IPS DF 6.9 (cell line): ENCODE results near the gene OR10H3.
"Not testable (repeated sequence)": the region's sequence is repeated elsewhere in the genome, so short reads cannot be mapped to it uniquely, and the experiment has no call there.

Experiments used
- DNase-seq: peaks from one replicate; pipeline ENCODE4 v3.0.0-alpha.2; 2013; ENCODE audit warnings: low read depth, low spot score
- H3K27ac ChIP-seq: one replicate; pipeline ENCODE4 v1.5.1; 2013; ENCODE audit warnings: low read length, control low read depth
- H3K27me3 ChIP-seq: 2 replicates; pipeline ENCODE4 v1.6.1; 2013; ENCODE audit warnings: mild to moderate bottlenecking, low read length; ENCODE audit not compliant: control insufficient read depth, insufficient read depth
- H3K36me3 ChIP-seq: 2 replicates; pipeline ENCODE4 v1.6.1; 2013; ENCODE audit warnings: low read length; ENCODE audit not compliant: control insufficient read depth, insufficient read depth
- H3K4me1 ChIP-seq: 2 replicates; pipeline ENCODE4 v1.6.1; 2013; ENCODE audit warnings: low read length; ENCODE audit not compliant: control insufficient read depth, insufficient read depth
- H3K4me3 ChIP-seq: 2 replicates; pipeline ENCODE4 v1.5.1; 2013; ENCODE audit warnings: mild to moderate bottlenecking, low read length
- H3K9me3 ChIP-seq: 2 replicates; pipeline ENCODE4 v1.6.1; 2013; ENCODE audit warnings: low read length, inconsistent platforms; ENCODE audit not compliant: control insufficient read depth, insufficient read depth
- WGBS: extraction: QIAGEN DNeasy Blood & Tissue Kit; methylation state at CpG from one replicate; pipeline ENCODE4 v1.1.7; 2013; ENCODE audit warnings: mixed read lengths, missing lambda C conversion rate; ENCODE audit not compliant: insufficient read length, insufficient coverage; 5-methylcytosine and 5-hydroxymethylcytosine counted together

Gene OR10H3

GRCh38 chr19:15732388-15732787 is 5.4 kb upstream of the OR10H3 start:
- H3K27me3 ChIP-seq = no peaks in the 10 kb centered on the region
- H3K4me3 ChIP-seq = no peak overlapping the region
- WGBS = no CpG with 5 or more reads among the region's 1 CpG
- no peak for DNase-seq
- peaks cover 18% of the 10 kb centered on the region for H3K9me3 ChIP-seq
- no peak overlapping the region for H3K27ac ChIP-seq
- no peaks in the 10 kb centered on the region for H3K4me1 ChIP-seq
- no peaks in the 10 kb centered on the region for H3K36me3 ChIP-seq

GRCh38 chr19:15733895-15734294 is 3.9 kb upstream of the OR10H3 start:
- no peak for DNase-seq
- H3K4me3 ChIP-seq = no peak overlapping the region
- H3K9me3 ChIP-seq = peaks cover 14% of the 10 kb centered on the region
- H3K27ac ChIP-seq = no peak overlapping the region
- WGBS = no CpG with 5 or more reads among the region's 6 CpGs
- H3K27me3 ChIP-seq = no peaks in the 10 kb centered on the region
- H3K36me3 ChIP-seq = no peaks in the 10 kb centered on the region
- H3K4me1 ChIP-seq = no peaks in the 10 kb centered on the region

- no peak for DNase-seq
- Histone ChIP-seq H3K27ac (no peak overlapping the region), H3K4me3 (no peak overlapping the region), H3K36me3 (no peaks in the 10 kb centered on the region), H3K27me3 (no peaks in the 10 kb centered on the region), H3K4me1 (no peaks in the 10 kb centered on the region), H3K9me3 (peaks cover 4% of the 10 kb centered on the region)
- 100% methylated on average over 1 of the region's 1 CpG for WGBS
Measured at GRCh38 chr19:15740785-15741184, 3.0 kb downstream of the OR10H3 start.

GRCh38 chr19:15748239-15748638 is 10.5 kb downstream of the OR10H3 start:
- Histone ChIP-seq H3K9me3 (no peaks in the 10 kb centered on the region; the same call in none of the 2 replicates), H3K27ac (no peak overlapping the region), H3K4me3 (no peak overlapping the region), H3K36me3 (no peaks in the 10 kb centered on the region), H3K27me3 (no peaks in the 10 kb centered on the region), H3K4me1 (no peaks in the 10 kb centered on the region)
- WGBS = no CpG with 5 or more reads among the region's 2 CpGs
- no peak for DNase-seq

- no peaks in the 10 kb centered on the region for H3K36me3 ChIP-seq
- no peak for DNase-seq
- peaks cover 17% of the 10 kb centered on the region for H3K9me3 ChIP-seq
- H3K4me1 ChIP-seq = no peaks in the 10 kb centered on the region
- H3K27me3 ChIP-seq = no peaks in the 10 kb centered on the region
- no CpG with 5 or more reads among the region's 2 CpGs for WGBS
- H3K27ac ChIP-seq = no peak overlapping the region
- H3K4me3 ChIP-seq = no peak overlapping the region
Measured at GRCh38 chr19:15758379-15758778, 20.6 kb downstream of the OR10H3 start.

- Histone ChIP-seq H3K9me3 (peaks cover 17% of the 10 kb centered on the region), H3K36me3 (no peaks in the 10 kb centered on the region), H3K4me3 (no peak overlapping the region), H3K27ac (no peak overlapping the region), H3K27me3 (no peaks in the 10 kb centered on the region), H3K4me1 (no peaks in the 10 kb centered on the region)
- no CpG with 5 or more reads among the region's 28 CpGs for WGBS
- DNase-seq = no peak
Measured at GRCh38 chr19:15759962-15760565, 22.3 kb downstream of the OR10H3 start.

- no peak for DNase-seq
Measured at GRCh38 chr19:15769586-15769985, 31.8 kb downstream of the OR10H3 start.

GRCh38 chr19:15774159-15774558 is 36.4 kb downstream of the OR10H3 start:
- DNase-seq = not testable (repeated sequence)
- peaks cover 24% of the 10 kb centered on the region for H3K9me3 ChIP-seq

More at GRCh38 chr19:15769586-15769985, 31.8 kb downstream of the OR10H3 start:
- Histone ChIP-seq H3K9me3 (peaks cover 13% of the 10 kb centered on the region), H3K4me3 (no peak overlapping the region), H3K36me3 (no peaks in the 10 kb centered on the region), H3K27ac (no peak overlapping the region), H3K4me1 (no peaks in the 10 kb centered on the region), H3K27me3 (no peaks in the 10 kb centered on the region)
- WGBS = no CpG with 5 or more reads among the region's 6 CpGs

GRCh38 chr19:15775249-15775648 is 37.5 kb downstream of the OR10H3 start:
- Histone ChIP-seq H3K27me3 (no peaks in the 10 kb centered on the region), H3K4me1 (no peaks in the 10 kb centered on the region), H3K27ac (no peak overlapping the region), H3K9me3 (peaks cover 26% of the 10 kb centered on the region), H3K36me3 (no peaks in the 10 kb centered on the region), H3K4me3 (no peak overlapping the region)
- DNase-seq = no peak
- WGBS = no CpG with 5 or more reads among the region's 2 CpGs

More at GRCh38 chr19:15774159-15774558, 36.4 kb downstream of the OR10H3 start:
- not testable (repeated sequence) for H3K4me3 ChIP-seq, H3K36me3 ChIP-seq, H3K4me1 ChIP-seq, H3K27me3 ChIP-seq, H3K27ac ChIP-seq
- no CpG with 5 or more reads among the region's 3 CpGs for WGBS

- WGBS = no CpG with 5 or more reads among the region's 4 CpGs
- Histone ChIP-seq H3K9me3 (peaks cover 30% of the 10 kb centered on the region), H3K27me3 (no peaks in the 10 kb centered on the region), H3K36me3 (no peaks in the 10 kb centered on the region), H3K4me3 (no peak overlapping the region), H3K4me1 (no peaks in the 10 kb centered on the region), H3K27ac (no peak overlapping the region)
- DNase-seq = no peak
Measured at GRCh38 chr19:15776264-15776663, 38.5 kb downstream of the OR10H3 start.
